HG03175 (cell line): Measurements from ENCODE around the gene TAS1R3.

Source experiments
- ATAC-seq: cut with Tn5 transposase; IDR thresholded peaks from one replicate; pipeline ENCODE4 v1.9.1; 2021; ENCODE audit warnings: mild to moderate bottlenecking, moderate library complexity; ENCODE audit not compliant: unreplicated experiment

Gene TAS1R3

DNA sequence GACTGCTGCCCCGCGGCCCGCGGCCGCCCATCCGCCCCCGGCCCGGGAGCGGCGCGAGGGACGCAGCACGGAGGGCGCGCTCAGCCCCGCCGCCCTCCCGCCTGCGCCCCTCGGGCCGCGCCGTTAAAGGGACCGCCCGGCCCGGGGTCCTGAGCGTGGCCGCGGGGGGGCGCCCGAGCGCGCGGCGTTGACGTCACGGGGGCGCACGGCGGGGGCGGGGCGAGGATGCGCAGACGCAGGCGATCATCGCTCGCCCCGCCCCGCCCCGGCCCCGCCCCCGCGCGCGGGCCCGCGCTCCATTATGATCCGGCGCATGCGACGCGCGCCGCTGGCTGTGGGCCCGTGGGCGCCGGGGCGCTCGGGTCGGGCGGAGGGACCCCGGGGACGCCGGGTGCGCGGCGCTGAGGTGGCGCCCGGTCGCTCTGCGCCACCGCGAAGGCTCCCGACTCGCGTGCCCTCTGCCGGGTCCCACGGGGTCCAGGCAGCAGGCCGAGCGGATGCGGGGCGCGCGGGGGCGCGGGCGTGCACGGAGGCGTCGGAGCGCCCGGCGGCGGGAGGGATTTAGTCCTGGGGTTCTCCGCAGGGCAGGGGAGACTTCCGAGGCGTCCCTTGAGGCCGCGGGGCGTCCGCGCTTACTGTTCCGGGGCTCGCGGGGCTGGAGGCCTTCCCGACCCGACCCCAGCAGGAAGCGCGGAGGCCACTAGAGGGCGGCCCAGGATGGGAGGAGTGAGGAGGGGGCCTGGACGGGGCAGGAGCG lies 18.4 kb downstream of the TAS1R3 start, which contains the start of gene DVL1:
Gene DVL1, minus strand, starts transcription at position 163 of the 757 bp plus-strand sequence. CDS start 353 bp downstream, outside the sequence.
- ATAC-seq = peak; percentile 71

DNA sequence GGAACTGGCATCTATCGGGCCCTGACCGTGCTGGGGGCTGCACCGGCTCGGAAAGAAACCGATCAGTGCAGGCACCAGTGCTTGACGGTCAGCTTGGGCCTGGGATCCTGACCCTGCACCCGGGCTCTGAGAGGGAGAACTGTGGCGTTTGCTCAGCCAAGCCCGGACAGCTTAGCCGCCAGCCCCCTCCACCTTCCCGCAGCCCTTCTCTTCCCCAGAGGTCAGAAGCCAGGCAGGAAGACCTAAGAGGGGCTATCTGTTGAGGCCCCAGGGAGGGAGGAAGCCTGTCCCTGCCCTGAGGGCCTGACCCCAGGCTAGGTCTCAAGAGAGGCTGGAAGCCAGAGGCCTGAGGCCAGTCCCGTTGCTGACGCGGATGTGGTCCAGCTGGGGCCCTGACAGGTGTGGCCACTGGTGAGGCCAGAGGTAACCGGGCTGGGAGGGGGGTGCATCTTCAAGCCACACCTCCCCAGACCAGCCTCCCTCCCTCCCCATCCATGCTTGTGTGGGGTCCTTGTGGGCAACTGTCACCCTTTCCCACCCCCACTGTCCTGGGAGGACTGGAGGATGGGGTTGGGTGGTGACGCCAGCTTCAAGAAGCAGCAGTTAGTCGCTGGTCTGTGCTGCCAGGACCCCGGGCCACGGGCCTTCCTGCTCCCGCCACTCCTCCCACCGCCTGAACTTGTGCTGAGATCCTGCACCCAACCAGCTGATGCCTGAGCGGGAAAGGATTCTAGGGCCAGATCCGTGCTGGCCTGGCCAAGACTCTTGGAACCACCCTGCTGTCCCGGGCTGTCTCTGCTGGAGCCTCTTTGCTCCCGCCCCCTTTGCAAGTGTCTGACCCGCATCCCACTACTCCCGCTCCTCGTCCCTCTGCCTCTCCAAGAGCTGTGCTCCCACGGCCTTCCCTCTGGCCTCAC lies 20.7 kb downstream of the TAS1R3 start:
- ATAC-seq = no peak

DNA sequence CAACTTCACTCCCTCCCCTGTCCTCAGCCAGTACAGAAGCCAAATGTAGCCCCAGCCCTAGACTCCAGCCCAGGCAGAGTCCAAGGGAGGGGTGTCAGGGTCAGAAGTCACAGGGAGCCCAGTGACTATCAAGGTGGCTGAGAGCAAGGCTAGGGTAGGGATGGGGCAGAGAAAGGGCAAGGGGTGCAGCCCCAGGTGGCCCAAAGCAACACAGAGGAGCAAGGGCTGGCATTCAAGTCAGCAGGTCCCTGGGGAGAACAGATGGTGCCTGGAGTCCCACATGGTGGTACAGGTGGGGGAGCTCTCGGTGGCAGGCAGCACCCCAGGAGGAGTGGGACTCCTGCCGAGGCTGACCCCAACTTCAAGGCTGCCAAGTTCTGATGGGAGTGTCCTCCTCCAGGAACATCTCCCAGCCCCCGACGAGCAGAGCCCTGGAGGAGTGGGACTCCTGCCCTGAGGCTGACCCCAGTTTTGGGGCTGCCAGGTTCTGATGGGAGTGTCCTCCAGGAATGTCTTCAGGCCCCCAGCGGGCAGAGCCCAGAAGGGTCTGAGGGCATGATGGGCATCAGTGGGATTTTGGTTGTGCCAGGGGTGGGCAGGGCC lies 21.8 kb downstream of the TAS1R3 start:
- no peak for ATAC-seq

DNA sequence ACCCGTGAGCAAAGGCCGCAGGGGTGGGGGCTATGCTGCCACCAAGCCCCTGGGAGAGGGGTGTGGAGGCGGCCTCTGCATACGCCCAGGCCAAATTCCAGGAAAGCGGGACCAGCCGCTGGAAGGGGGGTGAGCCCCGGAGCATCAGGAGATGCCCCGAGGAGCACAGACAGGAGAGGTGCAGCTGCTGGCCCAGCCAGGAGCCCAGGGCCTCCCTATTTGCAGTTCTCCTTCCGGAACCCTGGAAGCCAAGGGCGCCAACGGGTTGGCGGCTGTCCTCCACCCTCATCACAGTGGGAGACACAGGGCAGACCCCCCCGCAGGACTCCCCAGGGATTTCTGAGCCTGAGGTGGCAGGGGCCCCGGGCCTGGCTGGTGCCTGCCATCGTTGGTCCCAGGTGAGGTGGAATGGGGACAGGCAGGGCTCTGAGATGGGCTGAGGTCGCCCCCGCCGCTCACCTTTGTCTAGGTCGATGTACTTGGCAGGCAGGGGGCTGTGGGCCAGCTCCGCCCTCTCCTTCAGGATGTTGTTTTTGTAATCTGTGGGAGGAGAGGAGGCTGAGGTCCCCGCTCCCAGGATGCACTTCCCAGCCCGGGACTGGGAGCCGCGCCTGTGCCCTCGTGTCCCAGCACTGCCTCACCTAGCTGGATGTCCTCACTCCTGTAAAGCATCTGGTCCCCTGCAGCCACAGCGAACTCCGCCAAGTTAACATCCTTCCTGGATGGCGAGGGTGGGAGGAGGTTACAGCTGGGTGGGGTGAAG lies 22.5 kb downstream of the TAS1R3 start:
- ATAC-seq = no peak

- ATAC-seq = no peak
These were observed 23.5 kb downstream of the TAS1R3 start for GRCh38 chr1:1354271-1355247.

DNA sequence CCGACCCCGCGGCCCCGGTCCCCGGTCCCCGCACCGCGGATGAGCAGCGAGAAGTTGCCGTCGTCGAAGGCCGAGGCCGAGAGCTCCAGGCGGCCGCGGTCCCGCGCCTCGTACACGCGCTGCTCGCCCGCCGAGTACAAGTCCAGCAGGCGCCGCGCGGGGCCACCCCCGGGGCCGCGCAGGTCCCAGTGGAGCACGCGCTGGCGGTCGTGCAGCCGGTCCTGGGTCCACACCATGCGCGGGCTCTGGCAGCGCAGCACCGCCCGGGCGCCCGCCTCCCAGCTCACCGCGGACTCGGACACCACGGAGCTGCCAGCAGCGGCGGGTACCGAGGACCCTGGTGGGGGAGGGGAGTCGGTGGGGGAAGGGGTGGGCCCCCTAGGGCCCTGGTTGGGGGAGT lies 24.3 kb downstream of the TAS1R3 start:
- no peak for ATAC-seq

DNA sequence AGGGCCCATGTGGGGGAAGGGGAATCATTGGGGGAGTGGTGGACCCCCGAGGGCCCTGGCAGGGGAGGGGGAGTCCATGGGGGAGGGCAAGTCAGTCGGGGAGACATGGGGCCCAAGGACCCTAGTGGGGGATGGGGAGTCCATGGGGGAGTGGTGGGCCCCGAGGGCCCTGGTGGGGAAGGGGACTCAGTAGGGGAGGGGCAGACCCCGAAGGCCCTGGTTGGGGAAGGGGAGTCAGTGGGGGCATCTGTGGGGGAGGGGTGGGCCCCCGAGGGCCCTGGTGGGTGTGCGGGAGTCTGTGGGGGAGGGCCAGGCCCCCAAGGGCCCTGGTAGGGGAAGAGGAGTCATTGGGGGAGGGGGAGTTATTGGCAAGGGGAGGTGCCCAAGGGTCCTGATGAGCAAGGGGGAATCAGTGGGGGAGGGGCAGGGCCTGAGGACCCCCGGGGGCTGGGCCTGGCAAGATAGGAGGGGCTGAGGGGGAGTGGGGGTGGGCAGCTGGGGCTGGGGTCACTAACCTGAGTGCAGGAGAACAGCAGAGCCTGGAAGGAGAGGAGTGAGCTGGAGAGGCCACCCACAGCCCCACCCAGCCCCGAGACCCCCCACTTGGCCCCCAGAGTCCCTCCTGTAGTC lies 25.2 kb downstream of the TAS1R3 start:
- no peak for ATAC-seq

- no peak for ATAC-seq
These were observed 25.8 kb downstream of the TAS1R3 start for GRCh38 chr1:1356796-1357401.

DNA sequence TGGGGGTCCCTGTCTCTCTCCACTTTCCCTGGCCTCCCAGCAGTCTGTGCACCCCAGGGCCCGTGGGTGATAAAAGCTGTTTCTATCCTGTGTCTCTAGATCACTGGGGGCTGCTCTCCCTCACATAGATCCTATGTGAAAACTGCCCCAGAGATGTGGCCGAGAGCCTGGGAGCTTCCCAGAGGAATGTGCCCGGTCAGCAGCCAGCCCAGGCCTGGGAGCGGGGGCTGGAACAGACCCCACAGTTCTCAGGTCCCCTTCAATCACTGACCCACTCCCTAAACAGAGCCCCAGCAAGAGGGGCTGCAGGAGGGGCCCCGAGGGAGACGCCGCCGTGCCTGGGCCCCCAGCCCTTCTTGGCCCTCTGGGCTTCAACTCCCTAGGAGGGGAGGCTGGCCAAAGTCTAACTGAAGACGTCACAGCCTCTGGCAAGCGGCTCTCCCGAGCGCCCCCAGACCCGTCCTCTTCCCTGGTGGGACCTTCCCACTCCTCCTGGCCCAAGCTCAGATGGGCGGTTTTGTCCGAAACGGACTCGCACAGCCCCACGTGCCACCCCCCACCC lies 26.9 kb downstream of the TAS1R3 start:
- ATAC-seq = no peak

DNA sequence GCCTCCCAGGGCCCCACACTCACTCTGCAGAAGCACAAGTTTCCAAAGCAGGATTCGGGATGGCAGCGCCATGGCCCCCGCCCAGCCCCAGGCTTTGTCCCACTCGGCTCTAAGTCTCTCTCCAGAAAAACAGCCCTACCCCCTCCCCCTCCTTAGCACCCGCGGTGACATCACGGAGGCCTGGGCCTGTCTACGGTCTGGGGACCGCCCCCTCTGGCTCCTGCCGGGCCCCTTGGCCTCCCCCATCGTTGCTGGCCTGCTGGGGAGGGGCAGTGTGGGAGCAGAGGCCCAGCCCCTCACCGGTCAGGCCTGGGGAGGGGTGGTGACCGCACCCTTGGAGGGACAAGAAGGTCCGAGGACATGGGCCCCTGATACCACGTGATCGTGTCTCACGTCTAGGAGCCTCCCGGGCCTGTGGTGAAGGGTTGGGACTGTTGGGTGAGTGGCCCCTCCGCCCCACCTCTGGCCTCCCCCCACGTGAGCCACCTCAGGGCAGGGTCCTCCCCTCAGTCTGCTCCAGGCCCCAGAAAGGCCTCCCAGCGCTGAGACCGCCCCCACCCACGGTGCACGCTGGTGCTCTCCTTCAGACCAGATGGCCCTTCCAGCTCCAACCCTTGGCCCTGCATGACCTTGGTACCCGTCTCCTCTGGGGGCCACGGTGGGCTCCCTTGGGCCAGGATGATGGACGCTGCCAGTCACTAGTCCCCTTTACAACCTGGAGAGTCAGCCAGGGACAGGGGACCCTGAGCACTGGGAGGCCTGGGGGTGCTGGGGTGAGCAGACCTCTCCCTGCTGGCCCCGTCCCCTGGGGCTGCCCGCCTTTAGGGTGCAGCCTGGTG lies 27.6 kb downstream of the TAS1R3 start, which contains the start of gene MXRA8:
Gene MXRA8, minus strand, starts transcription at position 123 of the 839 bp plus-strand sequence. Its CDS starts 51 bp downstream, at position 72.
- ATAC-seq = no peak

DNA sequence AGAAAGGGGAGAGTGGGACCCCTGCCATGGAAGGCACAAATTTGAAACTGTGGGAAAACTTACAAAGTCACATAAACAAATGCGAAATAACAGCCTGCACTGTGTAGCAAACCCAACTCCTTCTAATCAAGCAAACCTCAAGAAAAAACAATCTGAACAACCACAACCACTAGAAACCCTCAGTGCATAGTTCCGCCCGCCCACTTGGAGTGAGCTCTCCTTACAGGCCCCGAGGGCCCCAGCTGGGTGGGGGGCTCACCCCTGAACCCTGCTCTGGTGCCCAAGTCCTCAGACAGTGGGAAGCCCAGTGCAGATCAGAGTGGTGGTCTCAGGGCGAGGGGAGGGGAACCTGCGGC lies 28.2 kb downstream of the TAS1R3 start:
- ATAC-seq = no peak

DNA sequence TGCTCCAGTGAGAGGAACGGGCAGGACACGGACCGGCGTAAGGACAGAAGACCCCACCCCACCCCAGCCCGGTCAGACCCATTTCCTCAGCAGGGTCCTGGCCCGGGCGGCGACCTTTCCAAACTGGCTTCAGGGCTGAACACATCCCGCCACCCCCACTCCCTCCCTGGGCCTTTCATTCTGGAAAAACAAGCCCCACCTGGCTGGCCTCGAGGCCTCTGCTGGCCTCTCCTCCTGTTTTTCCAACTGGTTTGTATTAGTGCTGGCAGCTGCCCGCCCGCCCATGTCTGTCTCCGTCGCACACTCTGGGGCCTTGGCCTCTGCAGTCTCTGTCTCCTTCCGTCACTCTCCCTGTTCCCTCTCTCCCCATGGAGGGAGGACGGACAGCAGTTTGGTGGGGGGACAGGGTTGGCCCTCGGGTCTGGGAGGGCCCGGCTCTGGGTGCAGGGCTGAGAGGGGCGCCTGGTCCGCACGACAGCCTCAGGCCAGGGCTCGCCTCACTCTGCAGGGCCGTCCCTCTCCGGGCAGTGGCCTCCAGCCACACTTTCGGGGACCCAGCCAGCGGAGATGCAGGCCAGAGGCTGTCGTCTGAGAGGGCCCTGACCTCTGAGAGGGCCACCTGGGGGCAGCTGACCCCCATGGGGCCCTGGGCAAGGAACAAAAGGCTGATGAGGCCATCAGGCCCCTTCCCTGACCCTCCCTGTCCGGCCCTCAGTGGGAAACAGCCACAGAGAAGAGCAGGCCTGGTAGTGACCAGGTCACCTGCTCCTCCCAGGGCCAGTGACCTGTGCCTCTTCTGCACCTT lies 28.8 kb downstream of the TAS1R3 start:
- no peak for ATAC-seq

DNA sequence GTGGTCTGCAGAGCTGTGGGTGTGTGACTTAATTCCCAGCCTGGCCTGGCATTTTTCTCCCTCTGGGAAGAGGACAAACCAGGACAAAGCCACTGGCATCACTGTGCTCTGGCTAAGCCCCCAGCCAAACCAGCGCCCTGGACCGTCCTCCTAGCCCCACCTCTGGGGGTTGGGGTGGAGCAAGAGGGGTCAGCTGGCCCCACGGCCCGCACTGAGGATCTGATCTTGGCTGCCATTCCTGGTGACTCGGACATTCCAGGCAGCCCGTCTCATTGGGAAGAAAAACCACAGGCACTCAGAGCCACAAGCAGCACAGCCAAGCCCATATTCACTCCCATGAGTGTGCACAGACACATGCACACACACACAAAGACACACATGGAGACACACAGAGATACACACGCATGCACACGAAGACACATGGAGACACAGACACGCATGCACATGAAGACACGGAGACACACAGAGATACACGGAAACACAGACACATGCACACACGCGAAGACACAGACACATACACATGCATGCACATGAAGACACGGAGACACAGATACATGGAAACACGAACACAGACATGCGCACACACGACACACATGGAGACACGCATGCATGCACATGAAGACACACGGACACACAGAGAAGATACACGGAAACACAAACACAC lies 29.6 kb downstream of the TAS1R3 start:
- no peak for ATAC-seq

DNA sequence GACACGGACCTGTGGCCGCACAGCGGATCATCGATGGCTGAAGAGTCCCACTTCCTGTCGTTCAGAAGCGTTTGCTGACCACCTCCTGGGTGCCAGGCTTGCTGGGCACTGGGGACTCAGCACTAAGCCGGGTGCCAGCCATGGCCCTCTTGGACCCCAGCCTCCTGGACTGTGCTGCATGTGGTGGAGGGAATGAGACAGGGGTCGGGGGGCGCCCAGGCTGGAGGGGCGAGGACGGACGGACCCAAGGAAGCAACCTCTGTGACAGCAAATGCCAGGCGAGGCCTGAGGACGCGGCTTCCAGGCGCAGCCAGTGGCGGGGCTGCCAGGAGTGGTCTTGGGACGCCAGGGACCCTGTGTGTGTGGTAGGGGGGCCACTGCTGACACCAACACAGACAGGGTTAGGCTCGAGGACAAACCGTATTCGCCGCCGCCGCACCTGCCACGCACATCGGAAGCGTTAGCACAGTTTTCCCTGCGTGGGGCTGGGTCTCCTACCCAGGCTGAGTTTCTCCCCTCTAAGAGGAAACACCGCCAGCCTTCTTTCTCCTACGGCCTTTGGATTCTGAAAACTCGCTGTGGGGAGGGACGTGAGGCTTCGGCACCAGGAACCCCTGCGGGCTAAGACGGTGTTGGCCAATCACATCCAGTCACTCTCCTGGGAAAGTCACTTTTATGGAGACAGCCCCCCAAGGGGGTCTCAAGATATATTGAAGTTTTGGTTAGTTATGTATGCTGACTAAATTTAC lies 30.3 kb downstream of the TAS1R3 start:
- no peak for ATAC-seq

- no peak for ATAC-seq
These were observed 30.9 kb downstream of the TAS1R3 start for GRCh38 chr1:1361982-1362423.
